Uterus (tissue), 4 donors: ENCODE results near the gene ANKRD11. TPM values are rescaled to one million over a fixed set of nuclear protein-coding genes. Genes with fewer than 3 reads are reported as not detected.
A peak's percentile ranks its signal among the peaks of the same experiment; 100 is the strongest.

Experiments used
- DNase-seq, 2 donors: peaks; one replicate each; pipeline ENCODE4 v3.0.0-alpha.2; 2019 to 2020
- H3K27ac ChIP-seq, 2 donors: fragments of 200-600 bp; sonication (generic); 1 replicate in 1 of 2; 2 replicates in 1 of 2; pipeline ENCODE4 v1.5.1; 2016 to 2018
- H3K27me3 ChIP-seq, 2 donors: fragments of 200-600 bp; sonication (generic); one replicate each; pipeline ENCODE4 v1.5.1; 2018 to 2019; ENCODE audit warnings: control low read depth in 1 of 2
- H3K36me3 ChIP-seq, 2 donors: fragments of 200-600 bp; sonication (generic); one replicate each; pipeline ENCODE4 v1.5.1; 2019; ENCODE audit warnings: control low read depth in 1 of 2
- H3K4me1 ChIP-seq, 2 donors: fragments of 200-600 bp; sonication (generic); one replicate each; pipeline ENCODE4 v1.5.1; 2018 to 2019; ENCODE audit warnings: control low read depth in 1 of 2
- H3K4me3 ChIP-seq, 2 donors: fragments of 200-600 bp; sonication (generic); 1 replicate in 1 of 2; 2 replicates in 1 of 2; pipeline ENCODE4 v1.5.1; 2018 to 2019; ENCODE audit warnings: mild to moderate bottlenecking in 1 of 2
- H3K9me3 ChIP-seq, 2 donors: fragments of 200-600 bp; sonication (generic); one replicate each; pipeline ENCODE4 v1.5.1; 2019; ENCODE audit warnings: control low read depth in 1 of 2
- POLR2A ChIP-seq, 2 donors: fragments of 450-650 bp; IDR thresholded peaks; one replicate each; pipeline ENCODE4 v1.6.1; 2016; ENCODE audit warnings: antibody characterized with exemption in 2 of 2, mild to moderate bottlenecking in 1 of 2, moderate library complexity in 1 of 2
- intact Hi-C: fragments of 100-400 bp; cut with DNase I; formaldehyde crosslinking; loops from one replicate; pipeline ENCODE4 v1.15.1; 2023; ENCODE audit warnings: low total_unique reads
- total RNA-seq, 4 donors: library from RNA; depleted of rRNA in 3 of 4; stranded (reverse); fragments of >200 nt in 3 of 4; gene quantifications; one replicate each; pipeline versions ENCODE4 v1.1.0 to v1.2.4, GENCODE V29; 2014 to 2023
- TF ChIP-seq, protein P1 (sequence below), 4 experiments: fragments of 200-600 bp in 2 of 4; fragments of 450-650 bp in 2 of 4; sonication (generic) in 2 of 4; IDR thresholded peaks; one replicate each; pipeline ENCODE4 v1.5.1; 2016 to 2019; ENCODE audit warnings: antibody characterized with exemption in 4 of 4, mild to moderate bottlenecking in 2 of 4, moderate library complexity in 1 of 4
- donor health status: DM: yes; HTN: yes; CAD: no.

The ANKRD11 gene
- total RNA-seq, 4 donors from 2014 or later, result 20.5 to 182 (median 45.5) TPM

DNA sequence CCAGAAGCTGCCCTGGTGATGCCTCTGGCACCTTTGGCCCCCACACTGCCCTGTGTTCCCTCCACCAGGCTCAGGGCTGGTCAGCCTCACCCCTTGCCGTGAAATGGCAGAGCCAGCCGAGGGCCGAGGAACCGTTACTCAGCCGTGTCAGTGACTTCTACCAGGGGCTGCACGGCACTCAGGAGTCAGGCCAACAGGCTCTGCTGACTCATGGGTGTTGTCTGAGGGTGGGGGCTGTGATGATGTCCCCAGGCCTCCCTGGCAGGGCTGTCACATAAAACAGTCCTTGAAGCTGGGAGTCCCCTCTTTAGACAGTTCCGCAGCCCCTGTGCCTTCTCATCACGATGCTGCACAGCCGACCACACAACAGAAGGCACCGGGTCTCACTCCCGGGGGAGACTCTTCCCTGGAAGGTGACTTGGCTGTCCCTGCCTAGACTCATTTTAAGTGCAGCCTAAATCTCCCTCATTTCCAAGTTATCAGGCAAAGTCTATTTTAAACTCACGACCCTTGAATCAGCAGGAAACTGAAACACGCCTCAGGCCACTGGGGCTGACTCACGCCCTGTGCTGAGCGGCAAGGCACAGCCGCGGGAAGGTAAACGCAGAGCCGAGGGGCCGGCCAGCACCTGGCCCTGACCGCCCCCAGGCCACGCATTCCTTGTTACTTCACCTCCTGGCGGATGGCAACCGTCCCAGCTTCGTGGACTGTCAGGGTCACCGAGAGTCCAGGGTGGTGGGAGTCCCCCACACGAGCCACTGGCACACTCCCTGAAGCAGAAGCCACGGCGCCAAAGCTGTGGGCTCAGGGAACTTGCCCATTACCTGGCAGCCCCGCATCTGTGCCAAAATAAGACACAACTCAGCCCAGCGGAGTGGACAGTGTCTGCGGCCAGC is 170.2 kb downstream of the ANKRD11 start:
- Histone ChIP-seq H3K36me3 (no peaks in the 10 kb centered on the region), H3K4me1 (peaks cover 6 to 23% of the 10 kb centered on the region in 2 donors), H3K27me3 (no peaks in the 10 kb centered on the region), H3K27ac (peak overlapping the region; percentile 13 to 15), H3K4me3 (peak overlapping the region in 1 of 2 donors; percentile 6), H3K9me3 (no peaks in the 10 kb centered on the region)
- peak in 1 of 2 donors; percentile 54 for DNase-seq
- intact Hi-C loops, result loop anchor here (10.0 kb wide), 1 partner anchor 185 kb away; the partner anchor contains the start of gene SPG7
- TF ChIP-seq, protein P1, sequence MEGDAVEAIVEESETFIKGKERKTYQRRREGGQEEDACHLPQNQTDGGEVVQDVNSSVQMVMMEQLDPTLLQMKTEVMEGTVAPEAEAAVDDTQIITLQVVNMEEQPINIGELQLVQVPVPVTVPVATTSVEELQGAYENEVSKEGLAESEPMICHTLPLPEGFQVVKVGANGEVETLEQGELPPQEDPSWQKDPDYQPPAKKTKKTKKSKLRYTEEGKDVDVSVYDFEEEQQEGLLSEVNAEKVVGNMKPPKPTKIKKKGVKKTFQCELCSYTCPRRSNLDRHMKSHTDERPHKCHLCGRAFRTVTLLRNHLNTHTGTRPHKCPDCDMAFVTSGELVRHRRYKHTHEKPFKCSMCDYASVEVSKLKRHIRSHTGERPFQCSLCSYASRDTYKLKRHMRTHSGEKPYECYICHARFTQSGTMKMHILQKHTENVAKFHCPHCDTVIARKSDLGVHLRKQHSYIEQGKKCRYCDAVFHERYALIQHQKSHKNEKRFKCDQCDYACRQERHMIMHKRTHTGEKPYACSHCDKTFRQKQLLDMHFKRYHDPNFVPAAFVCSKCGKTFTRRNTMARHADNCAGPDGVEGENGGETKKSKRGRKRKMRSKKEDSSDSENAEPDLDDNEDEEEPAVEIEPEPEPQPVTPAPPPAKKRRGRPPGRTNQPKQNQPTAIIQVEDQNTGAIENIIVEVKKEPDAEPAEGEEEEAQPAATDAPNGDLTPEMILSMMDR (IDR thresholded peaks at IDR 0.05), result no peak
- no peak for TF ChIP-seq POLR2A (IDR thresholded peaks at IDR 0.05)

DNA sequence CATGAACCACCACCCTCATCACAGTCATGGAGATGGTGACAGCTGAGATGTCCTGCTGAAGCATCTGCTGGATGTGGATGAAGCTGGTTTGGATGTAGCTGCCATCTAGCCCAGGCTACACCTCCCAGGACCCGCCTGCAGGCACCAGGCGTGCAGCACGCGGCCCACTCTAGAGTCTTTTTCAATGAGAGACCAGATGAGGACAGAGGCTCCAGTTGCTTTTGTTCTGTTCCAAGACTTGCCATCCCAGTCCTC is 170.8 kb downstream of the ANKRD11 start:
- no peak for TF ChIP-seq POLR2A (IDR thresholded peaks at IDR 0.05)
- TF ChIP-seq, protein P1 (IDR thresholded peaks at IDR 0.05), result no peak
- H3K27me3 ChIP-seq, result no peaks in the 10 kb centered on the region
- intact Hi-C loops, result no loop called here
- DNase-seq, result no peak
- H3K9me3 ChIP-seq, result no peaks in the 10 kb centered on the region
- H3K27ac ChIP-seq, result peak overlapping the region in 1 of 2 donors; percentile 15
- H3K4me1 ChIP-seq, result peaks cover 6 to 26% of the 10 kb centered on the region in 2 donors
- no peaks in the 10 kb centered on the region for H3K36me3 ChIP-seq
- H3K4me3 ChIP-seq, result no peak overlapping the region

DNA sequence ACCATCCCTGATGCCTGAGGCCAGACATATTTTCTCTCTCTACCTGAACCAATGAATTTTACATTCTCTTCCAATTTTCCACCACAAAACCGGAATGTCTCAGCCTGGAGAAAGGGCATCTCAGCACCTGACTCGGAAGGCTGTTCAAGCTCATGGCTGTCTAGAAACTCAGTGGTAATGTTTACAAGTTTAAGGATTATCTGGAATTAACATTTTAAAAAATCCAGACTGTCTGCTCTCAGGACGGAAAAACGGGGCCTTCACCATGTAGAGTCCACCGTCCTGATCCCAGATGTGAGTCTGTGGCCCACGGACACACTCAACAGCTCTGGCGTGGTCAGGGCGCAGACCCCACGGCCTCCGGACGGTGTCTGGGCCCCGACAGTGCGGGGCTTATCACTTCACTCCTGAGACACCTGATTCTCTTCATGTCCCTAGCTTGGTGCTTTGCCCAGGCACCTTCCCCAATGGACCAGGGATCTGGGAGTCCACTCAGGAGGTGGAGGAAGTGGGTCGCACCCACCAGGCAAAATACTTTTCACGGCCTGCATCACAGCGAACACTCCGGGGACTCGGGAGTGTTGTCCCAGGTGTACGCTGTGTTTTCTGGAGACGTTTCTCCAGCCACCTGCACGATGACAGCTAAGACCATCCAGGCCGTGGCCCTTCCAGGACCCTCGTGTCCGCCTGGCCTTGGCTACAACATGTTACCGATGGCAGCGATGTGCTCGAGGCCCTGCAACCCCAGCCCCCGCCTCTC is 171.3 kb downstream of the ANKRD11 start:
- TF ChIP-seq, protein P1 (IDR thresholded peaks at IDR 0.05), result no peak
- no peak for TF ChIP-seq POLR2A (IDR thresholded peaks at IDR 0.05)
- intact Hi-C loops, result no loop called here
- H3K9me3 ChIP-seq, result no peaks in the 10 kb centered on the region
- H3K4me3 ChIP-seq, result no peak overlapping the region
- no peaks in the 10 kb centered on the region for H3K27me3 ChIP-seq
- H3K27ac ChIP-seq, result no peak overlapping the region
- no peak for DNase-seq
- H3K36me3 ChIP-seq, result no peaks in the 10 kb centered on the region
- H3K4me1 ChIP-seq, result peaks cover 6 to 26% of the 10 kb centered on the region in 2 donors

DNA sequence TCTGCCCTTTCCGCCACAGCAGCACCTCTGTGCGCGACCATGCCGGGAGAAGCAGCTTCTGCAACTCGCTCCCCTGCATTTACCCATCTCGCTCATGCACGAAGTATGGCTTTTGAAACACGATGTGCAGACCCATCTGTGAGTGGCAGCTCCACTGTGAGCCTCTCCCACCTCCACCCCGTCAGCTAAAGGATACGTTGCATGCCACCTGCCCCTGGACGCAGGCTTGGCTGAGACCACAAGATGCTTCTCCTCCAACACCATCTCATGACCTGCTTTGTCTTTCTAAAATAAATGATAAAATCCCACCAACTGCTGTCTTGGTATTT is 172.0 kb downstream of the ANKRD11 start:
- H3K4me3 ChIP-seq, result no peak overlapping the region
- no peak for DNase-seq
- no peak for TF ChIP-seq POLR2A (IDR thresholded peaks at IDR 0.05)
- TF ChIP-seq, protein P1 (IDR thresholded peaks at IDR 0.05), result no peak
- H3K27me3 ChIP-seq, result no peaks in the 10 kb centered on the region
- H3K36me3 ChIP-seq, result no peaks in the 10 kb centered on the region
- peaks cover 6 to 26% of the 10 kb centered on the region in 2 donors for H3K4me1 ChIP-seq
- no peak overlapping the region for H3K27ac ChIP-seq
- intact Hi-C loops, result no loop called here
- H3K9me3 ChIP-seq, result no peaks in the 10 kb centered on the region
